ENCODE data around the gene FAM131A. TPM values are rescaled to one million over a fixed set of nuclear protein-coding genes. Genes with fewer than 3 reads are reported as not detected.

Gene FAM131A, protein sequence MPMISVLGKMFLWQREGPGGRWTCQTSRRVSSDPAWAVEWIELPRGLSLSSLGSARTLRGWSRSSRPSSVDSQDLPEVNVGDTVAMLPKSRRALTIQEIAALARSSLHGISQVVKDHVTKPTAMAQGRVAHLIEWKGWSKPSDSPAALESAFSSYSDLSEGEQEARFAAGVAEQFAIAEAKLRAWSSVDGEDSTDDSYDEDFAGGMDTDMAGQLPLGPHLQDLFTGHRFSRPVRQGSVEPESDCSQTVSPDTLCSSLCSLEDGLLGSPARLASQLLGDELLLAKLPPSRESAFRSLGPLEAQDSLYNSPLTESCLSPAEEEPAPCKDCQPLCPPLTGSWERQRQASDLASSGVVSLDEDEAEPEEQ
- total RNA-seq = 1 to 10 TPM; 7.7 to 9.0 TPM
- 1 to 10 TPM in 2 of 3 donors, under 1 TPM in 1; 0.98 to 1.8 (median 1.0) TPM for polyA plus RNA-seq
- 10.8 to 18.2 (median 15.8) reads per million in 6 experiments for total RNA-seq

DNA sequence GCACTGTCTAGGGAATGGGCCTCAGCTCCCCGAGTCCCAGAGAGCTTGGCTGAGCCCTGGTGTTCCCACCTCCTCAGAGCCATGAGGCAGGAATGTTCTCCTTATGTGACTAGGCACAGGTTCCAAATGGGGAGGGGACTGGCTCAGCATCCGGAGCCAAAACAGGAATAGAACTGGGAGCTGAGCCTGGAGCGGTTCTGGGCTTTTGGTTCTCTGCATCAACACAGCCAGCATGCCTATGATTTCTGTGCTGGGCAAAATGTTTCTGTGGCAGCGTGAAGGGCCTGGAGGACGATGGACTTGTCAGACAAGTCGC, at the start of gene FAM131A:
Gene FAM131A (plus strand): TSS at position 202 of the 316 bp plus-strand sequence. CDS start 31 bp downstream, at position 233.
- H3K4me1 Mint-ChIP-seq = peaks cover 21 to 44% (median 42%) of the 10 kb centered on the region in 4 donors
- H3K9me3 Mint-ChIP-seq = no peaks in the 10 kb centered on the region
- peaks cover 0 to 26% (median 5%) of the 10 kb centered on the region in 3 donors for H3K36me3 Mint-ChIP-seq
- peak within 1 kb of the TSS; percentile 76 to 99 (median 94) for H3K27ac Mint-ChIP-seq
- no peak for ATAC-seq
- DNase-seq = no peak
- POLR2A ChIA-PET = interaction anchor here (3.0 kb wide), 1 partner anchor 24 kb away, joined by 15 read pairs; the partner anchor contains the start of genes CLCN2 and POLR2H
- H3K27me3 Mint-ChIP-seq = no peaks in the 10 kb centered on the region
- peak within 1 kb of the TSS; percentile 80 to 96 (median 92) for H3K4me3 Mint-ChIP-seq

DNA sequence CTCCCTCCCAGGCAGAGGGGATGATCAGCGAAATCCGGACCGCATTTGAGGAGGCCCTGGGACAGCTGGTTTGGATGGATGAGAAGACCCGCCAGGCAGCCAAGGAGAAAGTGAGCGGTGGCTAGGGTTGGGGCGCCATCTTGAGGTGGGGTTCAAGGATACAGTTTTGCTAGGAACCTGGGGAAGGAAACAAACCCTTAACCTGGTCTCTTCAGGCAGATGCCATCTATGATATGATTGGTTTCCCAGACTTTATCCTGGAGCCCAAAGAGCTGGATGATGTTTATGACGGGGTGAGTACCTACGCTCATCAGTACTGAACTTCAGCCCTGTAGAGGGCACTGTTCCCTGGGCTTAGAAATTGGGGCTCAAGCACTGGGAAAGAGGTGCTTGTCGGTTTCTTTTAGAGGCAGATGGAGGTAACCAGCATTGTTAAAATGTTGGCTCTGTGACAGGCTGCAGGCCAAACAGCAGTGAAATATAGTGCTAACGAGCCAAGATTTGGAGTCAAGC, 47.9 kb upstream of the FAM131A start:
- Mint-ChIP-seq H3K9me3 (no peaks in the 10 kb centered on the region), H3K27ac (peak overlapping the region in 1 of 10 donors; percentile 22), H3K36me3 (no peaks in the 10 kb centered on the region), H3K4me1 (no peaks in the 10 kb centered on the region), H3K4me3 (no peak overlapping the region), H3K27me3 (peaks cover 12 to 33% (median 18%) of the 10 kb centered on the region in 5 donors)
- ATAC-seq (peak; percentile 53 to 80), DNase-seq (peak; percentile 12 to 67 (median 46))
- POLR2A ChIA-PET = no interaction called here

DNA sequence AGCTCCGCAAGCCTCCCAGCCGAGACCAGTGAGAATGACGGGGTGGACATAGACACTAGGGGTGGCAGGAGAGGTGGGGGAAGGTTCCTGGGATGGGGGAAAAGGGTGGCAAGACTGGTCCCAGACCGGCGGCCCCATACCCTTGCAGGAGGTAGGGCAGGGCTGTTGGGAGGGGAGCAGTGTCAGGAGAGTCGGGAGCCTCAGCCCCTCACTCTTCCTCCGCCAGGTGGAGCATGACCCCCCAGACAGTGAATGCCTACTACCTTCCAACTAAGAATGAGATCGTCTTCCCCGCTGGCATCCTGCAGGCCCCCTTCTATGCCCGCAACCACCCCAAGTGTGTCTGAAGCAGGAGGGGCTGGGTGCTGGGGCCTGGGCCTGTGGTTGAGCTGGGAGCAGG, 47.1 kb upstream of the FAM131A start:
- no peaks in the 10 kb centered on the region for H3K36me3 Mint-ChIP-seq
- DNase-seq (no peak), ATAC-seq (no peak)
- H3K27me3 Mint-ChIP-seq = peaks cover 11 to 28% (median 18%) of the 10 kb centered on the region in 5 donors
- no peak overlapping the region for H3K4me3 Mint-ChIP-seq
- POLR2A ChIA-PET = no interaction called here
- no peaks in the 10 kb centered on the region for H3K9me3 Mint-ChIP-seq
- H3K4me1 Mint-ChIP-seq = no peaks in the 10 kb centered on the region
- H3K27ac Mint-ChIP-seq = no peak overlapping the region

DNA sequence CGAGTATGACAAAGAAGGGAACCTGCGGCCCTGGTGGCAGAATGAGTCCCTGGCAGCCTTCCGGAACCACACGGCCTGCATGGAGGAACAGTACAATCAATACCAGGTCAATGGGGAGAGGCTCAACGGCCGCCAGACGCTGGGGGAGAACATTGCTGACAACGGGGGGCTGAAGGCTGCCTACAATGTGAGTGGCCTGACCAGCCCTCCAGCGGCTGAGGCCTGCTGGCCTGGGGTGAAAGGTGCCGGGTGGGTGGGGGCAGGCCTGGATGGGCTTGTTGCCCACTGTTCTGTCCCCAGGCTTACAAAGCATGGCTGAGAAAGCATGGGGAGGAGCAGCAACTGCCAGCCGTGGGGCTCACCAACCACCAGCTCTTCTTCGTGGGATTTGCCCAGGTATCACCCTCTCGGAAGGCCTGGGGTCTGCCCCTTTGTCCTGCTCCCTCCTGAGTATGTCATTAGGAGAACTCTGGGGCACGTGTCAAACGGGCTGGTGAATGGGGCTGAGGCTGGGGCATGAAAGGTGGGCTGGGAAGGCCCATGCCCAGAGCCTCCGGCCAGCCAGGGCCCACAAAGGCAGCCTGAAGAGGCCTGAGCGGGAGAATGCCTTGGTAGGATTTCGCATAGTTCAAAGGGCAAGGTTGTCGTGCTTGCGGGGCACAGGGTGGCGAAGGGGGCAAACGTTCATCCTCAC, 46.2 kb upstream of the FAM131A start:
- Mint-ChIP-seq H3K27me3 (peaks cover 3 to 21% (median 10%) of the 10 kb centered on the region in 5 donors), H3K27ac (no peak overlapping the region), H3K9me3 (no peaks in the 10 kb centered on the region), H3K4me1 (no peaks in the 10 kb centered on the region), H3K36me3 (no peaks in the 10 kb centered on the region), H3K4me3 (no peak overlapping the region)
- DNase-seq (no peak), ATAC-seq (no peak)
- POLR2A ChIA-PET = no interaction called here

DNA sequence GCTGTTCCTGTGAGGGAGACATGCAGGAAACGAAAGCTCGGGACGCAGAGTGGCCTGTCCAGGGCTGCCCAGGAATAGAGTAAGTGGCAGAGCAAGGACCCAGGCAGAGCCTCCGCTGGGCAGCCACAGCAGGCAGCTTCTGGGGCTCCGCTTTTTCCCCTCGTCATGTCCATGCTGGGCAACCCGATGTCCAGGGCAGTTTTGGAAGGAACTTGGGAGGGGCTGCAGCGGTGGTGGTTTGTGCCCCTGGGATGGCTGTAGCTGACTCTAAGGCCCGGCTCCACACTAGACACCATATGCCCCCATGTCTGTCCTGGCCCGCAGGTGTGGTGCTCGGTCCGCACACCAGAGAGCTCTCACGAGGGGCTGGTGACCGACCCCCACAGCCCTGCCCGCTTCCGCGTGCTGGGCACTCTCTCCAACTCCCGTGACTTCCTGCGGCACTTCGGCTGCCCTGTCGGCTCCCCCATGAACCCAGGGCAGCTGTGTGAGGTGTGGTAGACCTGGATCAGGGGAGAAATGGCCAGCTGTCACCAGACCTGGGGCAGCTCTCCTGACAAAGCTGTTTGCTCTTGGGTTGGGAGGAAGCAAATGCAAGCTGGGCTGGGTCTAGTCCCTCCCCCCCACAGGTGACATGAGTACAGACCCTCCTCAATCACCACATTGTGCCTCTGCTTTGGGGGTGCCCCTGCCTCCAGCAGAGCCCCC, 45.5 kb upstream of the FAM131A start:
- H3K27ac Mint-ChIP-seq = no peak overlapping the region
- no peak overlapping the region for H3K4me3 Mint-ChIP-seq
- ATAC-seq (no peak), DNase-seq (no peak)
- POLR2A ChIA-PET = no interaction called here
- H3K9me3 Mint-ChIP-seq = no peaks in the 10 kb centered on the region
- no peaks in the 10 kb centered on the region for H3K36me3 Mint-ChIP-seq
- H3K27me3 Mint-ChIP-seq = peaks cover 1 to 16% (median 4%) of the 10 kb centered on the region in 5 donors
- H3K4me1 Mint-ChIP-seq = no peaks in the 10 kb centered on the region

DNA sequence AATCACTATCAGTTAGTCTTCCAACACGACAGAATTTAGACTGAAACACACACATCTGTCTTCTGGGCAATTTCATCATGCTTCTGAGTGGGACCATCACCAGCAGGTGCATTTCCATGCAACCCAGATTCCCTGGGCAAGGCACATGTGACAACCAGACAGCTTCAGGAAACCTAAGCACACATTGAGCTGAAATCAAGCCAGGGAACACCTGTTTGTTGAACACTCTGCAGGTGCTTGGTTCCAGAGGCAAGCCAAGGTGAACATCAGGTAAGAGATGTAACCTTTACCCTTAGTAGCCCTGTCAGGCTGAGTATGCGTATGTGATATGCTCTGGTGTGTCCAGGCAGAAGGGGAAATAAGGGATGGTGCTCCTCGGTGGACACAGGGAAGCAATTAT, 41.6 kb upstream of the FAM131A start:
- POLR2A ChIA-PET = no interaction called here

DNA sequence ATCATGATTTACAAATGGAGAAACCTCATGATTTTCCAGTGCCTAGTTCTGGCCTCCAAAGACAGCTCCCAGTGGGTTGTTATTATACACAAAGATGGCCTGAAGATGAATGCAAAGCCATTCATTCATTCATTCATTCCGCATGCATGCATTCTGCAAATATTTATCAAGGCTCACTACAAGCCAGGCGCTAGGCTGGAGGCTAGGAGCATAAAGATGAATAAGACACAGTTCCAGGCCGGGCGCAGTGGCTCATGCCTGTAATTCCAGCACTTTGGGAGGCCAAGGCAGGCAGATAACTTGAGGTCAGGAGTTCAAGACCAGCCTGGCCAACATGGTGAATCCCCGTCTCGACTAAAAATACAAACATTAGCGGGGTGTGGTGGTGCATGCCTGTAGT, 40.8 kb upstream of the FAM131A start:
- H3K36me3 Mint-ChIP-seq = peaks cover 0 to 14% (median 3%) of the 10 kb centered on the region in 3 donors
- H3K9me3 Mint-ChIP-seq = no peaks in the 10 kb centered on the region
- H3K27ac Mint-ChIP-seq = peak overlapping the region in 1 of 10 donors; percentile 67
- H3K27me3 Mint-ChIP-seq = no peaks in the 10 kb centered on the region
- peak overlapping the region in 4 of 10 donors; percentile 10 to 53 (median 42) for H3K4me3 Mint-ChIP-seq
- no peak for ATAC-seq
- H3K4me1 Mint-ChIP-seq = peaks cover 11 to 24% (median 18%) of the 10 kb centered on the region in 4 donors
- POLR2A ChIA-PET = interaction anchor here (0.7 kb wide), 1 partner anchor 65 kb away, joined by 5 read pairs; the partner anchor contains the start of genes CLCN2 and POLR2H
- DNase-seq = no peak

More for the DNA sequence above, 41.6 kb upstream of the FAM131A start:
- Mint-ChIP-seq H3K9me3 (no peaks in the 10 kb centered on the region), H3K4me3 (no peak overlapping the region), H3K36me3 (peaks cover 0 to 6% (median 0%) of the 10 kb centered on the region in 3 donors), H3K27me3 (peaks cover 0 to 2% (median 0%) of the 10 kb centered on the region in 5 donors), H3K27ac (peak overlapping the region in 1 of 10 donors; percentile 60), H3K4me1 (peaks cover 8 to 20% (median 15%) of the 10 kb centered on the region in 4 donors)
- ATAC-seq = no peak
- no peak for DNase-seq

DNA sequence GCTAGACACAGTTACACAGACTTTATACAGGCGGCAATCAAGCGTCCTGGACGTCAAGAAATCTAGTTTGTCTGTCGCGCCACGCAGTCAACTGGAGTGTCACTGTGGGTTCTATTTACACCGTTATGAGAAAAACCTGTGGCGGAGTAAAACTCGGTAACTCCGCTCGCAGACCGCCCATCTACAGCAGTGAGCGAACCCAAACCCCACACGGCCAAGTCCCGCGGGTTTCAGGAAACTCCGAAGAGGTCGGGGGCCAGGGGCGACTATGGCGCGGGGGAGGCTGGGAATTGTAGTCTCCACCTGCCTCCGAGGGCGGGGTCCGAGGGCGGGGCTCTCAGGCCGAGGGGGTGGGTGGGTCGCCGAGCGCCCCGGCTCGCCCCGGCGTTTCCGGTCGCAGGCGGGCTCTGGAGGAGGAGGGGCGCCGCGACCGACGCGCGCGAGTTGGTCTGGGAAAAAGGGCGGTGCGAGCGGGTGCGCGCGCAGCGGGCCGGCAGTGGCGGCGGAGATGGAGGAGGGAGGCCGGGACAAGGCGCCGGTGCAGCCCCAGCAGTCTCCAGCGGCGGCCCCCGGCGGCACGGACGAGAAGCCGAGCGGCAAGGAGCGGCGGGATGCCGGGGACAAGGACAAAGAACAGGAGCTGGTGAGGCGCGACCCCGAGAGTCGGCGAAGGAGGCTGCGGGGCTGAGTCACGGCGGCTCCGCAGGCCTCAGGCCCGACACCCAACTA, 38.5 kb upstream of the FAM131A start, which contains the start of gene PSMD2:
Gene PSMD2 (plus strand): TSS at position 483 of the 729 bp plus-strand sequence. CDS start 26 bp downstream, at position 509.
- Mint-ChIP-seq H3K4me3 (peak within 1 kb of the TSS; percentile 87 to 95 (median 92)), H3K9me3 (no peaks in the 10 kb centered on the region), H3K4me1 (peaks cover 12 to 32% (median 21%) of the 10 kb centered on the region in 4 donors), H3K27ac (peak within 1 kb of the TSS; percentile 76 to 97 (median 93)), H3K27me3 (no peaks in the 10 kb centered on the region), H3K36me3 (peaks cover 0 to 37% (median 13%) of the 10 kb centered on the region in 3 donors)
- POLR2A ChIA-PET = interaction anchor here (0.6 to 1.4 kb wide), 9 partner anchors 11 to 126 kb away, joined by 3 to 6 read pairs (median 3); partner anchors contain the start of genes ABCF3, CLCN2 and POLR2H
- ATAC-seq (peak; percentile 93 to 95), DNase-seq (peak; percentile 92 to 99 (median 97))

DNA sequence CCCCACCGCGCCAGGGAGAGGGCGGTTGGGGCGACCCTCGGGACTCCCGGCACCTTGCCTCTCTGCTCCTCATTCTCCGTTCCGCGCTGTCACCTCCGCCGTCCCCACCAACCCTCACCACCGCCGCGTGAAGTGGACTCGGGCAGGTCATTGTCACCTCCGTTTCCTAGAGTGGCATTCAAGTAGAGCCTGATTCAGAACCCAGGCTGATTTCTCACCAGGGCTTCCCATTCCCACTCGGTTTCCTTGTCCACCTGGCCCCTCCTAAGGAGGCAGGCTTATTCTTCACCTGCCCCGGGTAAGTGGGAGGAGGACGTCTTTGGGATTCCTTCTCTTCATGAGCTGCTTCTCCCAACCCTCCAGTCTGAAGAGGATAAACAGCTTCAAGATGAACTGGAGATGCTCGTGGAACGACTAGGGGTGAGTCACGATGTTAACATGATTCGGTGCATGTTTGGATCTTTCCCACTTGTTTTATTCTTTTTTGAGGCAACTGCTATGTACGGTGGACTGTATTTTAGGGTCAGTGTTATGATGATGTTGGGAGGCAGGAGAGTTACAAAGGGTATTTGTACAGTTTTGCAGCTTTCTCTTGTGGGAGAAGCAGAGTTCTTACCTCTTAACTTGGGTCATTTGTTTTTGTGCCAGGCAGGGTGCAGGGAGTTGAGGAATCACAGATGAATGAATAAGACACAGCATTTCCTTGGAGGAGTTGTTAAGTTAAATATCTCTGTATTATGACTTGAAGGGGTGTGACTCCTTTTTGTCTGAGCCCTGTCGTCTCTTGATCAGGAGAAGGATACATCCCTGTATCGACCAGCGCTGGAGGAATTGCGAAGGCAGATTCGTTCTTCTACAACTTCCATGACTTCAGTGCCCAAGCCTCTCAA, 37.7 kb upstream of the FAM131A start:
- POLR2A ChIA-PET = interaction anchor here (0.9 to 1.4 kb wide), 4 partner anchors 10 to 62 kb away, joined by 3 to 6 read pairs (median 3); partner anchors contain the start of genes CLCN2 and POLR2H
- ATAC-seq = no peak

DNA sequence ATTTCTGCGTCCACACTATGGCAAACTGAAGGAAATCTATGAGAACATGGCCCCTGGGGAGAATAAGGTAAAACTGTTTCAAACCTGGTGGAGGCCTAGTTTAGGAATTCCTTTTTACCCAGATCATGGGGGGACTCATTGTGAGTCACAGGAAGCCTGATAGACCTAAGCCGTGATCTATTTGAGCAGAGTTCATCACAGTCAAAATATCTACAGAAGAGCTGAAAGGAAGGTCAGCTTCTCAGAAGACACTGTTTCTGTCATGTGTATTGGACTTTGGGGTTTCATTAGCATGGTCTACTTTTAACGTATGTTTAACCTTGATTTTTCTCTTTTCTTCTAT, 37.1 kb upstream of the FAM131A start:
- Mint-ChIP-seq H3K27ac (peak overlapping the region in 5 of 10 donors; percentile 29 to 97 (median 82)), H3K4me1 (peaks cover 14 to 34% (median 23%) of the 10 kb centered on the region in 4 donors), H3K4me3 (peak overlapping the region; percentile 87 to 95 (median 92)), H3K9me3 (no peaks in the 10 kb centered on the region), H3K27me3 (no peaks in the 10 kb centered on the region), H3K36me3 (peaks cover 0 to 49% (median 13%) of the 10 kb centered on the region in 3 donors)
- ATAC-seq (no peak), DNase-seq (no peak)
- POLR2A ChIA-PET = interaction anchor here (0.9 to 1.1 kb wide), 2 partner anchors 15 to 62 kb away, joined by 3 read pairs; partner anchors contain the start of gene POLR2H

More for the DNA sequence above, 37.7 kb upstream of the FAM131A start:
- no peaks in the 10 kb centered on the region for H3K27me3 Mint-ChIP-seq
- H3K9me3 Mint-ChIP-seq = no peaks in the 10 kb centered on the region
- H3K4me1 Mint-ChIP-seq = peaks cover 14 to 34% (median 23%) of the 10 kb centered on the region in 4 donors
- peak overlapping the region; percentile 87 to 95 (median 92) for H3K4me3 Mint-ChIP-seq
- DNase-seq = peak in 1 of 10 donors; percentile 55
- peak overlapping the region; percentile 68 to 97 (median 86) for H3K27ac Mint-ChIP-seq
- H3K36me3 Mint-ChIP-seq = peaks cover 0 to 45% (median 13%) of the 10 kb centered on the region in 3 donors

Measured in naive thymus-derived CD8-positive, alpha-beta T cell (primary cell).